T-helper 2 cell treated with Interferon-gamma antibody and Interleukin-4, amounts not matched to agents 5 μg/mL and 100 μg/mL, for 36 hours (primary cell): ENCODE results near the gene STARD10.

Experiments
- DNase-seq: peaks from one replicate; pipeline ENCODE4 v3.0.0; 2021; ENCODE audit warnings: low spot score
- H3K27ac Mint-ChIP-seq: one replicate; pipeline ENCODE4 v1.8.0; 2021; ENCODE audit warnings: mild to moderate bottlenecking, mixed read lengths
- H3K27me3 Mint-ChIP-seq: one replicate; pipeline ENCODE4 v1.8.0; 2021; ENCODE audit warnings: low read depth, mixed read lengths
- H3K36me3 Mint-ChIP-seq: one replicate; pipeline ENCODE4 v1.8.0; 2021; ENCODE audit warnings: low read depth, mixed read lengths
- H3K4me1 Mint-ChIP-seq: one replicate; pipeline ENCODE4 v1.8.0; 2021; ENCODE audit warnings: low read depth, mixed read lengths
- H3K4me3 Mint-ChIP-seq: one replicate; pipeline ENCODE4 v1.8.0; 2022; ENCODE audit warnings: mild to moderate bottlenecking, moderate library complexity, mixed read lengths
- H3K9me3 Mint-ChIP-seq: one replicate; pipeline ENCODE4 v1.8.0; 2021; ENCODE audit warnings: mixed read lengths

Gene STARD10

GRCh38 chr11:72776117-72776843 lies 17.6 kb downstream of the STARD10 start:
- H3K27ac Mint-ChIP-seq = no peak overlapping the region
- H3K36me3 Mint-ChIP-seq = no peaks in the 10 kb centered on the region

GRCh38 chr11:72775288-72776110 lies 18.3 kb downstream of the STARD10 start:
- no peak for DNase-seq
- peaks cover 5% of the 10 kb centered on the region for H3K4me1 Mint-ChIP-seq
- H3K27me3 Mint-ChIP-seq = peaks cover 2% of the 10 kb centered on the region
- H3K36me3 Mint-ChIP-seq = no peaks in the 10 kb centered on the region
- no peak overlapping the region for H3K4me3 Mint-ChIP-seq
- H3K9me3 Mint-ChIP-seq = no peaks in the 10 kb centered on the region
- no peak overlapping the region for H3K27ac Mint-ChIP-seq

More at GRCh38 chr11:72776117-72776843, 17.6 kb downstream of the STARD10 start:
- H3K4me1 Mint-ChIP-seq = peaks cover 5% of the 10 kb centered on the region
- no peak overlapping the region for H3K4me3 Mint-ChIP-seq
- no peak for DNase-seq
- peaks cover 2% of the 10 kb centered on the region for H3K27me3 Mint-ChIP-seq
- H3K9me3 Mint-ChIP-seq = no peaks in the 10 kb centered on the region

- H3K27ac Mint-ChIP-seq = no peak overlapping the region
- peaks cover 3% of the 10 kb centered on the region for H3K4me1 Mint-ChIP-seq
- H3K36me3 Mint-ChIP-seq = no peaks in the 10 kb centered on the region
- no peak overlapping the region for H3K4me3 Mint-ChIP-seq
- H3K9me3 Mint-ChIP-seq = no peaks in the 10 kb centered on the region
- no peaks in the 10 kb centered on the region for H3K27me3 Mint-ChIP-seq
- no peak for DNase-seq
Measured at GRCh38 chr11:72774499-72774898, 19.3 kb downstream of the STARD10 start.

GRCh38 chr11:72773696-72774095 lies 20.2 kb downstream of the STARD10 start:
- peaks cover 3% of the 10 kb centered on the region for H3K4me1 Mint-ChIP-seq
- no peak for DNase-seq
- no peak overlapping the region for H3K27ac Mint-ChIP-seq
- H3K27me3 Mint-ChIP-seq = peaks cover 2% of the 10 kb centered on the region
- H3K9me3 Mint-ChIP-seq = no peaks in the 10 kb centered on the region
- no peak overlapping the region for H3K4me3 Mint-ChIP-seq
- H3K36me3 Mint-ChIP-seq = no peaks in the 10 kb centered on the region

- Mint-ChIP-seq H3K27ac (no peak overlapping the region), H3K27me3 (peaks cover 2% of the 10 kb centered on the region), H3K4me1 (peaks cover 3% of the 10 kb centered on the region), H3K4me3 (no peak overlapping the region), H3K36me3 (no peaks in the 10 kb centered on the region), H3K9me3 (no peaks in the 10 kb centered on the region)
- DNase-seq = no peak
Measured at GRCh38 chr11:72773291-72773690, 20.6 kb downstream of the STARD10 start.

GRCh38 chr11:72772059-72772458 lies 21.8 kb downstream of the STARD10 start:
- H3K4me1 Mint-ChIP-seq = peaks cover 3% of the 10 kb centered on the region
- no peak for DNase-seq
- no peak overlapping the region for H3K27ac Mint-ChIP-seq
- H3K9me3 Mint-ChIP-seq = no peaks in the 10 kb centered on the region
- no peak overlapping the region for H3K4me3 Mint-ChIP-seq
- H3K36me3 Mint-ChIP-seq = no peaks in the 10 kb centered on the region
- H3K27me3 Mint-ChIP-seq = peaks cover 2% of the 10 kb centered on the region

- Mint-ChIP-seq H3K36me3 (no peaks in the 10 kb centered on the region), H3K4me3 (no peak overlapping the region), H3K4me1 (peaks cover under 1% of the 10 kb centered on the region), H3K27ac (no peak overlapping the region), H3K27me3 (peaks cover 2% of the 10 kb centered on the region), H3K9me3 (no peaks in the 10 kb centered on the region)
- no peak for DNase-seq
Measured at GRCh38 chr11:72771507-72771906, 22.3 kb downstream of the STARD10 start.

- DNase-seq = no peak
- Mint-ChIP-seq H3K27ac (no peak overlapping the region), H3K9me3 (no peaks in the 10 kb centered on the region), H3K36me3 (no peaks in the 10 kb centered on the region), H3K27me3 (peaks cover 2% of the 10 kb centered on the region), H3K4me3 (no peak overlapping the region), H3K4me1 (no peaks in the 10 kb centered on the region)
Measured at GRCh38 chr11:72770799-72771198, 23.0 kb downstream of the STARD10 start.

- DNase-seq = no peak
- H3K9me3 Mint-ChIP-seq = no peaks in the 10 kb centered on the region
- no peaks in the 10 kb centered on the region for H3K36me3 Mint-ChIP-seq
- H3K27me3 Mint-ChIP-seq = peaks cover 2% of the 10 kb centered on the region
- H3K4me3 Mint-ChIP-seq = no peak overlapping the region
- no peak overlapping the region for H3K27ac Mint-ChIP-seq
- no peaks in the 10 kb centered on the region for H3K4me1 Mint-ChIP-seq
Measured at GRCh38 chr11:72769680-72770079, 24.2 kb downstream of the STARD10 start.

GRCh38 chr11:72768581-72768980 lies 25.3 kb downstream of the STARD10 start:
- Mint-ChIP-seq H3K4me1 (no peaks in the 10 kb centered on the region), H3K27ac (no peak overlapping the region), H3K9me3 (no peaks in the 10 kb centered on the region), H3K36me3 (no peaks in the 10 kb centered on the region), H3K27me3 (peaks cover 2% of the 10 kb centered on the region), H3K4me3 (no peak overlapping the region)
- DNase-seq = no peak

- Mint-ChIP-seq H3K9me3 (no peaks in the 10 kb centered on the region), H3K4me1 (peaks cover 9% of the 10 kb centered on the region), H3K4me3 (no peak overlapping the region), H3K27me3 (peaks cover 2% of the 10 kb centered on the region), H3K27ac (no peak overlapping the region), H3K36me3 (no peaks in the 10 kb centered on the region)
- no peak for DNase-seq
Measured at GRCh38 chr11:72767203-72768062, 26.4 kb downstream of the STARD10 start.

- H3K4me1 Mint-ChIP-seq = peaks cover 10% of the 10 kb centered on the region
- H3K27ac Mint-ChIP-seq = no peak overlapping the region
Measured at GRCh38 chr11:72766152-72766902, 27.5 kb downstream of the STARD10 start.

GRCh38 chr11:72764503-72764902 lies 29.3 kb downstream of the STARD10 start:
- no peak for DNase-seq
- Mint-ChIP-seq H3K4me1 (peaks cover 11% of the 10 kb centered on the region), H3K27ac (no peak overlapping the region), H3K36me3 (no peaks in the 10 kb centered on the region), H3K27me3 (peaks cover 2% of the 10 kb centered on the region), H3K4me3 (no peak overlapping the region), H3K9me3 (no peaks in the 10 kb centered on the region)

More at GRCh38 chr11:72766152-72766902, 27.5 kb downstream of the STARD10 start:
- H3K27me3 Mint-ChIP-seq = peaks cover 2% of the 10 kb centered on the region
- no peaks in the 10 kb centered on the region for H3K9me3 Mint-ChIP-seq
- no peaks in the 10 kb centered on the region for H3K36me3 Mint-ChIP-seq
- DNase-seq = no peak
- no peak overlapping the region for H3K4me3 Mint-ChIP-seq
